GM10847 (cell line): Measurements from ENCODE around the gene XPOT.

ENCODE experiments used
- POLR2A ChIP-seq: IDR thresholded peaks from 2 replicates; pipeline ENCODE4 v1.6.1; 2011; ENCODE audit not compliant: insufficient read length; ENCODE audit errors: extremely low read depth

The XPOT gene

GRCh38 chr12:64403707-64404469 is at the start of gene XPOT:
Gene XPOT (plus strand): TSS chr12:64404392. CDS start chr12:64410036, 5,644 bp downstream.
- peak; percentile 93 for TF ChIP-seq POLR2A

GRCh38 chr12:64362721-64363305 is 41.4 kb upstream of the XPOT start:
- no peak for TF ChIP-seq POLR2A

GRCh38 chr12:64383675-64384074 is 20.5 kb upstream of the XPOT start:
- TF ChIP-seq POLR2A: no peak

- no peak for TF ChIP-seq POLR2A
Observed at GRCh38 chr12:64385019-64385418, 19.2 kb upstream of the XPOT start.

GRCh38 chr12:64385468-64385867 is 18.7 kb upstream of the XPOT start:
- no peak for TF ChIP-seq POLR2A

- no peak for TF ChIP-seq POLR2A
Observed at GRCh38 chr12:64387197-64387816, 16.9 kb upstream of the XPOT start.

GRCh38 chr12:64389154-64389553 is 15.0 kb upstream of the XPOT start:
- no peak for TF ChIP-seq POLR2A

GRCh38 chr12:64390275-64390851 is 13.8 kb upstream of the XPOT start, which contains the start of gene C12orf56:
Gene C12orf56 (minus strand): TSS chr12:64390758. CDS start chr12:64390565, 193 bp downstream.
- TF ChIP-seq POLR2A: no peak

GRCh38 chr12:64392221-64392620 is 12.0 kb upstream of the XPOT start:
- no peak for TF ChIP-seq POLR2A

- no peak for TF ChIP-seq POLR2A
Observed at GRCh38 chr12:64395739-64396138, 8.5 kb upstream of the XPOT start.

- no peak for TF ChIP-seq POLR2A
Observed at GRCh38 chr12:64400041-64400440, 4.2 kb upstream of the XPOT start.

GRCh38 chr12:64402181-64402580 is 2.0 kb upstream of the XPOT start:
- TF ChIP-seq POLR2A: no peak

GRCh38 chr12:64404470-64405256 is 471 bp downstream of the XPOT start:
- no peak for TF ChIP-seq POLR2A

- no peak for TF ChIP-seq POLR2A
Observed at GRCh38 chr12:64407342-64408223, 3.4 kb downstream of the XPOT start.

GRCh38 chr12:64411427-64411826 is 7.2 kb downstream of the XPOT start:
- no peak for TF ChIP-seq POLR2A

- TF ChIP-seq POLR2A: no peak
Observed at GRCh38 chr12:64412459-64412858, 8.3 kb downstream of the XPOT start.
